ENCODE data around the gene ANKRD10.
A peak's percentile ranks its signal among the peaks of the same experiment; 100 is the strongest.
"Not testable (repeated sequence)": the region's sequence is repeated elsewhere in the genome, so short reads cannot be mapped to it uniquely, and the experiment has no call there.

The ANKRD10 gene

GRCh38 chr13:110915057-110915873, at the start of gene ANKRD10:
TSS of gene ANKRD10 (minus strand) at chr13:110915069. CDS start at chr13:110914934, 135 bp downstream.
- no peak for FAIRE-seq
- peak; percentile 97 for DNase-seq (ENCODE audit: low spot score)

- FAIRE-seq (no peak), DNase-seq (ENCODE audit: low spot score) (no peak)
Measured at GRCh38 chr13:110964229-110965037, 49.6 kb upstream of the ANKRD10 start.

GRCh38 chr13:110963554-110963970, 48.7 kb upstream of the ANKRD10 start:
- DNase-seq (ENCODE audit: low spot score) (no peak), FAIRE-seq (no peak)

GRCh38 chr13:110961959-110962358, 47.1 kb upstream of the ANKRD10 start:
- DNase-seq (ENCODE audit: low spot score) (no peak), FAIRE-seq (no peak)

GRCh38 chr13:110960204-110960603, 45.3 kb upstream of the ANKRD10 start:
- DNase-seq (ENCODE audit: low spot score) (no peak), FAIRE-seq (no peak)

- no peak for DNase-seq (ENCODE audit: low spot score)
- FAIRE-seq, result no peak
Measured at GRCh38 chr13:110957931-110958330, 43.1 kb upstream of the ANKRD10 start.

GRCh38 chr13:110957181-110957884, 42.5 kb upstream of the ANKRD10 start:
- peak; percentile 52 for FAIRE-seq
- DNase-seq (ENCODE audit: low spot score), result peak; percentile 70

- not testable (repeated sequence) for DNase-seq (ENCODE audit: low spot score); FAIRE-seq
Measured at GRCh38 chr13:110956216-110956615, 41.3 kb upstream of the ANKRD10 start.

- DNase-seq (ENCODE audit: low spot score); FAIRE-seq: not testable (repeated sequence)
Measured at GRCh38 chr13:110955608-110956007, 40.7 kb upstream of the ANKRD10 start.

GRCh38 chr13:110955072-110955503, 40.2 kb upstream of the ANKRD10 start:
- FAIRE-seq, result peak; percentile 86
- DNase-seq (ENCODE audit: low spot score), result peak; percentile 83

- not testable (repeated sequence) for DNase-seq (ENCODE audit: low spot score); FAIRE-seq
Measured at GRCh38 chr13:110954533-110954920, 39.7 kb upstream of the ANKRD10 start.

GRCh38 chr13:110953833-110954532, 39.1 kb upstream of the ANKRD10 start:
- FAIRE-seq (no peak), DNase-seq (ENCODE audit: low spot score) (no peak)

- FAIRE-seq (no peak), DNase-seq (ENCODE audit: low spot score) (no peak)
Measured at GRCh38 chr13:110953416-110953815, 38.5 kb upstream of the ANKRD10 start.

- DNase-seq (ENCODE audit: low spot score), result peak; percentile 49
- peak; percentile 86 for FAIRE-seq
Measured at GRCh38 chr13:110952135-110952534, 37.3 kb upstream of the ANKRD10 start.

- DNase-seq (ENCODE audit: low spot score) (no peak), FAIRE-seq (no peak)
Measured at GRCh38 chr13:110950819-110951570, 36.1 kb upstream of the ANKRD10 start.

GRCh38 chr13:110950356-110950755, 35.5 kb upstream of the ANKRD10 start:
- DNase-seq (ENCODE audit: low spot score) (no peak), FAIRE-seq (no peak)

- DNase-seq (ENCODE audit: low spot score), result no peak
- FAIRE-seq, result no peak
Measured at GRCh38 chr13:110949628-110950027, 34.8 kb upstream of the ANKRD10 start.

GRCh38 chr13:110949116-110949515, 34.2 kb upstream of the ANKRD10 start:
- FAIRE-seq (no peak), DNase-seq (ENCODE audit: low spot score) (no peak)

- DNase-seq (ENCODE audit: low spot score); FAIRE-seq: not testable (repeated sequence)
Measured at GRCh38 chr13:110947338-110947737, 32.5 kb upstream of the ANKRD10 start.

- no peak for FAIRE-seq
Measured at GRCh38 chr13:110945928-110946570, 31.2 kb upstream of the ANKRD10 start.

More at GRCh38 chr13:110945928-110946570, 31.2 kb upstream of the ANKRD10 start:
- no peak for DNase-seq (ENCODE audit: low spot score)

All from RCC 7860 (cell line).